SH-SY5Y (cell line): ENCODE data around the gene SLC44A1.

ENCODE experiments used
- GATA2 ChIP-seq: IDR thresholded peaks from 2 replicates; pipeline ENCODE4 v1.6.1; 2011; ENCODE audit warnings: mild to moderate bottlenecking, low read depth, low read length
- GATA3 ChIP-seq: IDR thresholded peaks from 2 replicates; pipeline ENCODE4 v1.6.1; 2011; ENCODE audit warnings: low read depth, mild to moderate bottlenecking, low read length, moderate library complexity

SLC44A1 gene

GRCh38 chr9:105318729-105319191 is 74.3 kb downstream of the SLC44A1 start:
- TF ChIP-seq GATA2: no peak
- no peak for TF ChIP-seq GATA3

- TF ChIP-seq GATA3 (no peak), GATA2 (no peak)
Observed at GRCh38 chr9:105319202-105319813, 74.9 kb downstream of the SLC44A1 start.

- TF ChIP-seq GATA3 (no peak), GATA2 (no peak)
Observed at GRCh38 chr9:105320568-105320967, 76.1 kb downstream of the SLC44A1 start.

- TF ChIP-seq GATA3: no peak
- no peak for TF ChIP-seq GATA2
Observed at GRCh38 chr9:105328296-105328695, 83.8 kb downstream of the SLC44A1 start.

- TF ChIP-seq GATA3 (no peak), GATA2 (no peak)
Observed at GRCh38 chr9:105328872-105329718, 84.6 kb downstream of the SLC44A1 start.

- TF ChIP-seq GATA3 (no peak), GATA2 (no peak)
Observed at GRCh38 chr9:105329719-105330062, 85.2 kb downstream of the SLC44A1 start.

- TF ChIP-seq GATA3 (no peak), GATA2 (no peak)
Observed at GRCh38 chr9:105330201-105330600, 85.8 kb downstream of the SLC44A1 start.

GRCh38 chr9:105330755-105331154 is 86.3 kb downstream of the SLC44A1 start:
- TF ChIP-seq GATA3 (no peak), GATA2 (no peak)

- TF ChIP-seq GATA2: no peak
- TF ChIP-seq GATA3: no peak
Observed at GRCh38 chr9:105331160-105331559, 86.7 kb downstream of the SLC44A1 start.

GRCh38 chr9:105331755-105332154 is 87.3 kb downstream of the SLC44A1 start:
- TF ChIP-seq GATA2 (no peak), GATA3 (no peak)

GRCh38 chr9:105332471-105332870 is 88.0 kb downstream of the SLC44A1 start:
- no peak for TF ChIP-seq GATA2
- TF ChIP-seq GATA3: no peak

GRCh38 chr9:105333076-105333475 is 88.6 kb downstream of the SLC44A1 start:
- no peak for TF ChIP-seq GATA3
- TF ChIP-seq GATA2: no peak

GRCh38 chr9:105333811-105334210 is 89.4 kb downstream of the SLC44A1 start:
- TF ChIP-seq GATA3 (no peak), GATA2 (no peak)

- no peak for TF ChIP-seq GATA2
- TF ChIP-seq GATA3: no peak
Observed at GRCh38 chr9:105338308-105338707, 93.9 kb downstream of the SLC44A1 start.

- no peak for TF ChIP-seq GATA2
- TF ChIP-seq GATA3: no peak
Observed at GRCh38 chr9:105339849-105340248, 95.4 kb downstream of the SLC44A1 start.

GRCh38 chr9:105341434-105342146 is 97.1 kb downstream of the SLC44A1 start:
- TF ChIP-seq GATA3 (no peak), GATA2 (no peak)

- TF ChIP-seq GATA2 (no peak), GATA3 (no peak)
Observed at GRCh38 chr9:105342147-105342505, 97.7 kb downstream of the SLC44A1 start.
